Left renal pelvis (tissue), 4 donors: ENCODE measurements around the gene MECP2. TPM values are rescaled to one million over a fixed set of nuclear protein-coding genes. Genes with fewer than 3 reads are reported as not detected.

ENCODE experiments used
- DNase-seq, 4 donors: peaks; one replicate each; pipeline ENCODE4 v3.0.0-alpha.2; 2013; ENCODE audit warnings: low read depth in 4 of 4, low spot score in 3 of 4
- polyA plus RNA-seq, 4 donors: library from polyadenylated mRNA; unstranded; fragments of 120-200 nt; gene quantifications; one replicate each; pipeline ENCODE4 v1.2.1, GENCODE V29; 2013; ENCODE audit not compliant: insufficient read length in 4 of 4

Gene MECP2
- polyA plus RNA-seq, 4 donors = 23.2 to 31.9 (median 29.7) TPM

- DNase-seq = no peak
These were observed 77.6 kb downstream of the MECP2 start, which contains the start of gene IRAK1 for GRCh38 chrX:154019633-154020528. IRAK1 (minus strand) TSS chrX:154019902; CDS start chrX:154019812, 90 bp downstream.

GRCh38 chrX:154019061-154019621 lies 78.4 kb downstream of the MECP2 start:
- DNase-seq = no peak

- DNase-seq = no peak
These were observed 78.9 kb downstream of the MECP2 start for GRCh38 chrX:154018518-154019060.

GRCh38 chrX:154017766-154018517 lies 79.6 kb downstream of the MECP2 start:
- no peak for DNase-seq

GRCh38 chrX:154016366-154017076 lies 81.0 kb downstream of the MECP2 start:
- no peak for DNase-seq

- DNase-seq = no peak
These were observed 81.8 kb downstream of the MECP2 start for GRCh38 chrX:154015581-154016264.

GRCh38 chrX:154014429-154015380 lies 82.8 kb downstream of the MECP2 start:
- no peak for DNase-seq

GRCh38 chrX:154013614-154014360 lies 83.7 kb downstream of the MECP2 start:
- DNase-seq = no peak

GRCh38 chrX:154013001-154013421 lies 84.5 kb downstream of the MECP2 start:
- no peak for DNase-seq

- no peak for DNase-seq
These were observed 85.1 kb downstream of the MECP2 start for GRCh38 chrX:154012336-154012991.

- DNase-seq = no peak
These were observed 85.9 kb downstream of the MECP2 start for GRCh38 chrX:154011376-154012335.

GRCh38 chrX:154010330-154011087 lies 87.0 kb downstream of the MECP2 start:
- DNase-seq = no peak

GRCh38 chrX:154008521-154008920 lies 89.0 kb downstream of the MECP2 start:
- DNase-seq = no peak

- DNase-seq = no peak
These were observed 90.6 kb downstream of the MECP2 start for GRCh38 chrX:154006947-154007346.

- DNase-seq = no peak
These were observed 93.2 kb downstream of the MECP2 start for GRCh38 chrX:154004315-154004714.
